ENCODE measurements around the gene BTNL8.

- TF ChIP-seq TCF4 (CRISPR knock-in tag; IDR thresholded peaks at IDR 0.05; ENCODE audit: borderline replicate concordance) (no peak), PATZ1 (CRISPR knock-in tag; IDR thresholded peaks at IDR 0.05; ENCODE audit: borderline replicate concordance) (no peak), BACH2 (CRISPR knock-in tag; IDR thresholded peaks at IDR 0.05; ENCODE audit: borderline replicate concordance) (no peak), ZNF565 (CRISPR knock-in tag; conservative IDR thresholded peaks at IDR 0.05; ENCODE audit: low read depth) (no peak), ARNTL (CRISPR knock-in tag; IDR thresholded peaks at IDR 0.05; ENCODE audit: borderline replicate concordance, low read depth) (no peak), PPARA (CRISPR knock-in tag; IDR thresholded peaks at IDR 0.05; ENCODE audit: borderline replicate concordance) (no peak), ZFP3 (CRISPR knock-in tag; IDR thresholded peaks at IDR 0.05) (no peak), ZNF8 (CRISPR knock-in tag; IDR thresholded peaks at IDR 0.05) (no peak), ZFP30 (CRISPR knock-in tag; IDR thresholded peaks at IDR 0.05) (no peak), OSR1 (CRISPR knock-in tag; IDR thresholded peaks at IDR 0.05) (no peak), SNAI2 (CRISPR knock-in tag; IDR thresholded peaks at IDR 0.05) (no peak)
Observed at GRCh38 chr5:180862645-180863044, 36.3 kb upstream of the BTNL8 start.

Data from SK-N-SH treated with all-trans-retinoic acid at 6 μM for 48 hours (cell line).